ENCODE data around the gene TRPV6.

The TRPV6 gene

GRCh38 chr7:142865766-142866165 lies 19.8 kb downstream of the TRPV6 start:
- no peak overlapping the region for H3K4me2 ChIP-seq (ENCODE audit: low read length, poor library complexity, severe bottlenecking)
- H3K18ac ChIP-seq (ENCODE audit: low read depth in 1 of 2, low read length in 2 of 2): no peak overlapping the region
- no peaks in the 10 kb centered on the region for H3K36me3 ChIP-seq (ENCODE audit: control insufficient read depth in 1 of 2, insufficient read depth in 2 of 2, low read depth in 1 of 2, low read length in 2 of 2)
- no peak overlapping the region for H2BK15ac ChIP-seq (ENCODE audit: low read depth, poor library complexity, severe bottlenecking)
- H4K91ac ChIP-seq (ENCODE audit: low read length): no peak overlapping the region
- H3K4ac ChIP-seq (ENCODE audit: low read depth in 1 of 2, low read length in 2 of 2): no peak overlapping the region
- peaks cover 2% of the 10 kb centered on the region for H3K4me1 ChIP-seq (ENCODE audit: control insufficient read depth, insufficient read depth, low read depth, low read length)
- no peak overlapping the region for H3K23ac ChIP-seq (ENCODE audit: low read length in 2 of 2)
- H3K4me3 ChIP-seq (ENCODE audit: insufficient read depth in 1 of 2, low read depth in 1 of 2, low read length in 2 of 2): no peak overlapping the region
- H2AK5ac ChIP-seq (ENCODE audit: low read length, severe bottlenecking): no peak overlapping the region
- H2AFZ ChIP-seq (ENCODE audit: low read depth, low read length): no peak overlapping the region
- no peak overlapping the region for H4K8ac ChIP-seq (ENCODE audit: low read length)
- peaks cover 0 to 13% of the 10 kb centered on the region in 2 experiments for H3K27me3 ChIP-seq (ENCODE audit: control insufficient read depth in 1 of 2, insufficient read depth in 1 of 2, low read length in 2 of 2)
- H3K9ac ChIP-seq (ENCODE audit: low read length): no peak overlapping the region
- 68% methylated on average over 12 of the region's 13 CpGs for WGBS
- no peak for DNase-seq
- no peak overlapping the region for H3K14ac ChIP-seq (ENCODE audit: low read length in 2 of 2)
- no peak overlapping the region for H2BK120ac ChIP-seq (ENCODE audit: low read depth, low read length)
- no peak overlapping the region for H2BK5ac ChIP-seq (ENCODE audit: low read depth, low read length, poor library complexity, severe bottlenecking)
- H3K27ac ChIP-seq (ENCODE audit: low read length, poor library complexity, severe bottlenecking): no peak overlapping the region
- H3K79me1 ChIP-seq (replicated peaks; ENCODE audit: low read length, poor library complexity, severe bottlenecking): no peaks in the 10 kb centered on the region
- H2BK12ac ChIP-seq (ENCODE audit: low read length in 2 of 2): no peak overlapping the region
- no peaks in the 10 kb centered on the region for H3K9me3 ChIP-seq (ENCODE audit: control insufficient read depth, low read length)

- Histone ChIP-seq H2AK5ac (ENCODE audit: low read length, severe bottlenecking) (no peak overlapping the region), H3K27ac (ENCODE audit: low read length, poor library complexity, severe bottlenecking) (no peak overlapping the region), H3K9me3 (ENCODE audit: control insufficient read depth, low read length) (no peaks in the 10 kb centered on the region), H3K4me3 (ENCODE audit: insufficient read depth in 1 of 2, low read depth in 1 of 2, low read length in 2 of 2) (no peak overlapping the region), H2BK5ac (ENCODE audit: low read depth, low read length, poor library complexity, severe bottlenecking) (no peak overlapping the region), H2BK15ac (ENCODE audit: low read depth, poor library complexity, severe bottlenecking) (no peak overlapping the region), H2BK120ac (ENCODE audit: low read depth, low read length) (no peak overlapping the region), H3K27me3 (ENCODE audit: control insufficient read depth in 1 of 2, insufficient read depth in 1 of 2, low read length in 2 of 2) (peaks cover 0 to 13% of the 10 kb centered on the region in 2 experiments), H2AFZ (ENCODE audit: low read depth, low read length) (no peak overlapping the region), H2BK12ac (ENCODE audit: low read length in 2 of 2) (no peak overlapping the region), H3K18ac (ENCODE audit: low read depth in 1 of 2, low read length in 2 of 2) (no peak overlapping the region), H4K91ac (ENCODE audit: low read length) (no peak overlapping the region), H3K14ac (ENCODE audit: low read length in 2 of 2) (no peak overlapping the region), H3K79me1 (replicated peaks; ENCODE audit: low read length, poor library complexity, severe bottlenecking) (no peaks in the 10 kb centered on the region), H3K36me3 (ENCODE audit: control insufficient read depth in 1 of 2, insufficient read depth in 2 of 2, low read depth in 1 of 2, low read length in 2 of 2) (no peaks in the 10 kb centered on the region), H3K4ac (ENCODE audit: low read depth in 1 of 2, low read length in 2 of 2) (no peak overlapping the region), H3K4me1 (ENCODE audit: control insufficient read depth, insufficient read depth, low read depth, low read length) (peaks cover 2% of the 10 kb centered on the region), H3K23ac (ENCODE audit: low read length in 2 of 2) (no peak overlapping the region), H4K8ac (ENCODE audit: low read length) (no peak overlapping the region), H3K4me2 (ENCODE audit: low read length, poor library complexity, severe bottlenecking) (no peak overlapping the region), H3K9ac (ENCODE audit: low read length) (no peak overlapping the region)
- DNase-seq: no peak
- WGBS: 86% methylated on average over 12 of the region's 14 CpGs
These were observed 20.4 kb downstream of the TRPV6 start for GRCh38 chr7:142864980-142865747.

- Histone ChIP-seq H3K79me1 (replicated peaks; ENCODE audit: low read length, poor library complexity, severe bottlenecking) (no peaks in the 10 kb centered on the region), H3K14ac (ENCODE audit: low read length in 2 of 2) (no peak overlapping the region), H3K18ac (ENCODE audit: low read depth in 1 of 2, low read length in 2 of 2) (no peak overlapping the region), H4K8ac (ENCODE audit: low read length) (no peak overlapping the region), H3K23ac (ENCODE audit: low read length in 2 of 2) (no peak overlapping the region), H3K36me3 (ENCODE audit: control insufficient read depth in 1 of 2, insufficient read depth in 2 of 2, low read depth in 1 of 2, low read length in 2 of 2) (no peaks in the 10 kb centered on the region), H3K27me3 (ENCODE audit: control insufficient read depth in 1 of 2, insufficient read depth in 1 of 2, low read length in 2 of 2) (peaks cover 0 to 13% of the 10 kb centered on the region in 2 experiments), H2AFZ (ENCODE audit: low read depth, low read length) (no peak overlapping the region), H3K27ac (ENCODE audit: low read length, poor library complexity, severe bottlenecking) (no peak overlapping the region), H3K4me2 (ENCODE audit: low read length, poor library complexity, severe bottlenecking) (no peak overlapping the region), H3K9ac (ENCODE audit: low read length) (no peak overlapping the region), H2BK120ac (ENCODE audit: low read depth, low read length) (no peak overlapping the region), H2BK15ac (ENCODE audit: low read depth, poor library complexity, severe bottlenecking) (no peak overlapping the region), H2BK5ac (ENCODE audit: low read depth, low read length, poor library complexity, severe bottlenecking) (no peak overlapping the region), H2AK5ac (ENCODE audit: low read length, severe bottlenecking) (no peak overlapping the region), H3K4me1 (ENCODE audit: control insufficient read depth, insufficient read depth, low read depth, low read length) (peaks cover 2% of the 10 kb centered on the region), H3K4ac (ENCODE audit: low read depth in 1 of 2, low read length in 2 of 2) (no peak overlapping the region), H3K4me3 (ENCODE audit: insufficient read depth in 1 of 2, low read depth in 1 of 2, low read length in 2 of 2) (no peak overlapping the region), H2BK12ac (ENCODE audit: low read length in 2 of 2) (no peak overlapping the region), H4K91ac (ENCODE audit: low read length) (no peak overlapping the region), H3K9me3 (ENCODE audit: control insufficient read depth, low read length) (no peaks in the 10 kb centered on the region)
- WGBS: 88% methylated on average over 37 of the region's 37 CpGs
- no peak for DNase-seq
These were observed 21.5 kb downstream of the TRPV6 start for GRCh38 chr7:142863891-142864685.

- H3K18ac ChIP-seq (ENCODE audit: low read depth in 1 of 2, low read length in 2 of 2): no peak overlapping the region
- H3K4me3 ChIP-seq (ENCODE audit: insufficient read depth in 1 of 2, low read depth in 1 of 2, low read length in 2 of 2): no peak overlapping the region
- H4K8ac ChIP-seq (ENCODE audit: low read length): no peak overlapping the region
- H3K23ac ChIP-seq (ENCODE audit: low read length in 2 of 2): no peak overlapping the region
- no peak overlapping the region for H4K91ac ChIP-seq (ENCODE audit: low read length)
- H3K27ac ChIP-seq (ENCODE audit: low read length, poor library complexity, severe bottlenecking): no peak overlapping the region
- WGBS: 74% methylated on average over 5 of the region's 7 CpGs
- no peak overlapping the region for H2BK120ac ChIP-seq (ENCODE audit: low read depth, low read length)
- H2BK5ac ChIP-seq (ENCODE audit: low read depth, low read length, poor library complexity, severe bottlenecking): no peak overlapping the region
- no peaks in the 10 kb centered on the region for H3K9me3 ChIP-seq (ENCODE audit: control insufficient read depth, low read length)
- H2AFZ ChIP-seq (ENCODE audit: low read depth, low read length): no peak overlapping the region
- DNase-seq: no peak
- no peak overlapping the region for H3K9ac ChIP-seq (ENCODE audit: low read length)
- H3K14ac ChIP-seq (ENCODE audit: low read length in 2 of 2): no peak overlapping the region
- H2AK5ac ChIP-seq (ENCODE audit: low read length, severe bottlenecking): no peak overlapping the region
- peaks cover 0 to 13% of the 10 kb centered on the region in 2 experiments for H3K27me3 ChIP-seq (ENCODE audit: control insufficient read depth in 1 of 2, insufficient read depth in 1 of 2, low read length in 2 of 2)
- no peak overlapping the region for H3K4me2 ChIP-seq (ENCODE audit: low read length, poor library complexity, severe bottlenecking)
- no peaks in the 10 kb centered on the region for H3K36me3 ChIP-seq (ENCODE audit: control insufficient read depth in 1 of 2, insufficient read depth in 2 of 2, low read depth in 1 of 2, low read length in 2 of 2)
- no peaks in the 10 kb centered on the region for H3K4me1 ChIP-seq (ENCODE audit: control insufficient read depth, insufficient read depth, low read depth, low read length)
- H3K4ac ChIP-seq (ENCODE audit: low read depth in 1 of 2, low read length in 2 of 2): no peak overlapping the region
- H2BK15ac ChIP-seq (ENCODE audit: low read depth, poor library complexity, severe bottlenecking): no peak overlapping the region
- H2BK12ac ChIP-seq (ENCODE audit: low read length in 2 of 2): no peak overlapping the region
- no peaks in the 10 kb centered on the region for H3K79me1 ChIP-seq (replicated peaks; ENCODE audit: low read length, poor library complexity, severe bottlenecking)
These were observed 22.7 kb downstream of the TRPV6 start for GRCh38 chr7:142862786-142863400.
